ENCODE results near the gene LAMA5.

GRCh38 chr20:62406635-62407176 lies 39.6 kb upstream of the LAMA5 start:
- TF ChIP-seq POLR2A (IDR thresholded peaks at IDR 0.05; ENCODE audit: low read length): no peak
- no peak for TF ChIP-seq GATA1 (IDR thresholded peaks at IDR 0.05; ENCODE audit: low read depth, low read length)

Data from erythroblast (primary cell).